HG03460 (cell line): ENCODE results near the gene GFOD1.
"Not testable (repeated sequence)": the region's sequence is repeated elsewhere in the genome, so short reads cannot be mapped to it uniquely, and the experiment has no call there.

Source experiments
- ATAC-seq: cut with Tn5 transposase; IDR thresholded peaks from one replicate; pipeline ENCODE4 v1.9.1; 2021; ENCODE audit not compliant: unreplicated experiment

Gene GFOD1

GRCh38 chr6:13328875-13329183, 158.6 kb downstream of the GFOD1 start:
- ATAC-seq, result no peak

GRCh38 chr6:13328076-13328874, 159.1 kb downstream of the GFOD1 start, which contains the start of gene TBC1D7:
Gene TBC1D7 (minus strand): TSS chr6:13328537. CDS start chr6:13326898, 1,639 bp downstream.
- ATAC-seq, result peak; percentile 80

- no peak for ATAC-seq
Observed at GRCh38 chr6:13327691-13328075, 159.7 kb downstream of the GFOD1 start.

GRCh38 chr6:13326031-13326586, 161.3 kb downstream of the GFOD1 start:
- ATAC-seq, result not testable (repeated sequence)

- ATAC-seq, result no peak
Observed at GRCh38 chr6:13319891-13320564, 167.4 kb downstream of the GFOD1 start.

- no peak for ATAC-seq
Observed at GRCh38 chr6:13318821-13319220, 168.6 kb downstream of the GFOD1 start.

GRCh38 chr6:13315896-13316295, 171.5 kb downstream of the GFOD1 start:
- ATAC-seq, result no peak

GRCh38 chr6:13314806-13315205, 172.6 kb downstream of the GFOD1 start:
- ATAC-seq, result no peak

GRCh38 chr6:13311155-13311554, 176.2 kb downstream of the GFOD1 start:
- ATAC-seq, result no peak

- ATAC-seq, result no peak
Observed at GRCh38 chr6:13308332-13308731, 179.1 kb downstream of the GFOD1 start.
